HG03565 (cell line): Measurements from ENCODE around the gene PAPLN.

Experiments
- ATAC-seq: cut with Tn5 transposase; IDR thresholded peaks from one replicate; pipeline ENCODE4 v1.9.1; 2021; ENCODE audit warnings: mild to moderate bottlenecking, moderate library complexity; ENCODE audit not compliant: unreplicated experiment

PAPLN gene

GRCh38 chr14:73260574-73260973, 23.3 kb downstream of the PAPLN start:
- no peak for ATAC-seq

- no peak for ATAC-seq
Measured at GRCh38 chr14:73261075-73261474, 23.8 kb downstream of the PAPLN start.

GRCh38 chr14:73261520-73262426, 24.5 kb downstream of the PAPLN start:
- no peak for ATAC-seq

GRCh38 chr14:73262427-73263183, 25.3 kb downstream of the PAPLN start:
- no peak for ATAC-seq

- ATAC-seq, result no peak
Measured at GRCh38 chr14:73263606-73264005, 26.3 kb downstream of the PAPLN start.

GRCh38 chr14:73264080-73264884, 27.0 kb downstream of the PAPLN start:
- ATAC-seq, result no peak

GRCh38 chr14:73264885-73265720, 27.8 kb downstream of the PAPLN start:
- ATAC-seq, result no peak

- ATAC-seq, result no peak
Measured at GRCh38 chr14:73265721-73266046, 28.4 kb downstream of the PAPLN start.

GRCh38 chr14:73266317-73266716, 29.0 kb downstream of the PAPLN start:
- ATAC-seq, result no peak

GRCh38 chr14:73267474-73267873, 30.2 kb downstream of the PAPLN start:
- no peak for ATAC-seq

GRCh38 chr14:73269729-73270531, 32.6 kb downstream of the PAPLN start:
- ATAC-seq, result no peak

- no peak for ATAC-seq
Measured at GRCh38 chr14:73272393-73272792, 35.1 kb downstream of the PAPLN start.

- no peak for ATAC-seq
Measured at GRCh38 chr14:73273799-73274198, 36.5 kb downstream of the PAPLN start.

GRCh38 chr14:73276836-73277235, 39.5 kb downstream of the PAPLN start:
- ATAC-seq, result no peak

- ATAC-seq, result no peak
Measured at GRCh38 chr14:73277376-73277775, 40.1 kb downstream of the PAPLN start.

GRCh38 chr14:73280903-73281302, 43.6 kb downstream of the PAPLN start:
- ATAC-seq, result no peak

- ATAC-seq, result no peak
Measured at GRCh38 chr14:73283608-73284379, 46.5 kb downstream of the PAPLN start.

GRCh38 chr14:73285979-73286378, 48.7 kb downstream of the PAPLN start:
- no peak for ATAC-seq

GRCh38 chr14:73286598-73286997, 49.3 kb downstream of the PAPLN start:
- no peak for ATAC-seq
